ENCODE results near the gene RAB44.

RAB44 gene

DNA sequence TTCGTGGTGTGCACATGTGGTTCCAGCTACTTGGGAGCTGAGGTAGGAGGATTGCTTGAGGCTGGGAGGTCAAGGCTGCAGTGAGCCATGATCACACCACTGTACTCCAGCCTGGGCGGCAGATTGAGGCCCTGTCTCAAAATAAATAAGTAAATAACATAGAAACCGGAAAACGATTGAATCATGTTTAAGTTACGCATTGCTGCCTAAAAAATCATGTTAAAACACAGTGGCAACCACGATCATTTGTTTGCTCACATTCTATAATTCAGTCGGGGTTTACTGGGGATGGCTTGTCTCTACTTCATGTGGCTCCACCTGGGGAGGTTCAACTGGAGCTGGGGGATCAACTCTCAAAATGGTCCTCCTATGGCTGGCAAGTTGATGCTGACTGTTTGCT lies 27.4 kb upstream of the RAB44 start:
- TF ChIP-seq, protein P1, sequence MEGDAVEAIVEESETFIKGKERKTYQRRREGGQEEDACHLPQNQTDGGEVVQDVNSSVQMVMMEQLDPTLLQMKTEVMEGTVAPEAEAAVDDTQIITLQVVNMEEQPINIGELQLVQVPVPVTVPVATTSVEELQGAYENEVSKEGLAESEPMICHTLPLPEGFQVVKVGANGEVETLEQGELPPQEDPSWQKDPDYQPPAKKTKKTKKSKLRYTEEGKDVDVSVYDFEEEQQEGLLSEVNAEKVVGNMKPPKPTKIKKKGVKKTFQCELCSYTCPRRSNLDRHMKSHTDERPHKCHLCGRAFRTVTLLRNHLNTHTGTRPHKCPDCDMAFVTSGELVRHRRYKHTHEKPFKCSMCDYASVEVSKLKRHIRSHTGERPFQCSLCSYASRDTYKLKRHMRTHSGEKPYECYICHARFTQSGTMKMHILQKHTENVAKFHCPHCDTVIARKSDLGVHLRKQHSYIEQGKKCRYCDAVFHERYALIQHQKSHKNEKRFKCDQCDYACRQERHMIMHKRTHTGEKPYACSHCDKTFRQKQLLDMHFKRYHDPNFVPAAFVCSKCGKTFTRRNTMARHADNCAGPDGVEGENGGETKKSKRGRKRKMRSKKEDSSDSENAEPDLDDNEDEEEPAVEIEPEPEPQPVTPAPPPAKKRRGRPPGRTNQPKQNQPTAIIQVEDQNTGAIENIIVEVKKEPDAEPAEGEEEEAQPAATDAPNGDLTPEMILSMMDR (conservative IDR thresholded peaks at IDR 0.05; ENCODE audit: low read length) = no peak
- no peak overlapping the region for H3K4me3 ChIP-seq (ENCODE audit: low read length)

DNA sequence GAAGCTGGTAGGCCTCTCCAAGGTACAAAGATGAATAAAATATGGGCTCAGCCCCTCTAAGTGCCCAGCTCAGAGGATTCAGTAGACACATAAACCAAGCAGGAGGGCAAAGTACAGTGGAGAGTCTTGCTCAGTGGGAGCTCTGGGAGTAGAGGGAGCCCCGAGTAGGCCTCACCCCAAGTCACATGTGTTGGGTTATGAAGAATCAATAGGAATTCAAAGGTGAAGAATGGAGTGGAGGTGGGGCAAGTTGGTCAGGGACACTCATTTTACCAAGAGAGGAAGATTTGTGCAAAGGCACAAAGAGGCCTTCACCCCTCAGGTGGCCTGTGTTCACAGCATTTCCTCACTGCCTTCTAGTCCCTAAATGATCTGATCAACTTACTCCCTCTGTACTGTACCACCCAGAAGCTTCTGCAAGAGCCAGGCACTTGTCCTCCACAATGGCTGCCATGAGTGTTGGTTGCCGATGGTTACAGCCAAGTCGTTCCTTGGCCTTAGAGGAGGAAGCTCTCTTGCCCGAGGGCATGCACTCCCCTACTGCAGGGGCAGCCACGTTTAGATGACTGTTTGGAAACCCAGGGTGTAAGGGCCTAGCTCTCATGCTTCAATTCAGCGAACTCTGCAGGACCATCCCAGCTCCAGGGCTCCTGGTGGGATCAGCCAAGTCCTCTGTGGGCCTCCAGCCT lies 25.8 kb upstream of the RAB44 start:
- TF ChIP-seq, protein P1 (conservative IDR thresholded peaks at IDR 0.05; ENCODE audit: low read length) = no peak
- H3K4me3 ChIP-seq (ENCODE audit: low read length) = no peak overlapping the region

More for the DNA sequence above, 27.4 kb upstream of the RAB44 start:
- no peak for DNase-seq (ENCODE audit: low read depth)

DNA sequence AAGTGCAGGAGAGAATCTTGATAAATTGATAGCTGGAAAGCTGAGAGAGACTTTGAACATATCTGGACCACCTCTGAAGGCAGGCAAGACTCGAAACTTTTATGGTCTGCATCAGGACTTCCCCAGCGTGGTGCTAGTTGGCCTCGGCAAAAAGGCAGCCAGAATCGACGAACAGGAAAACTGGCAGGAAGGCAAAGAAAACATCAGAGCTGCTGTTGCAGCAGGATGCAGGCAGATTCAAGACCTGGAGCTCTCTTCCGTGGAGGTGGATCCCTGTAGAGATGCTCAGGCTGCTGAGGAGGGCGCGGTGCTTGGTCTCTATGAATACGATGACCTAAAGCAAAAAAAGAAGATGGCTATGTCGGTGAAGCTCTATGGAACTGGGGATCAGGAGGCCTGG lies 23.7 kb upstream of the RAB44 start:
- DNase-seq (ENCODE audit: low read depth) = no peak
- TF ChIP-seq, protein P1 (conservative IDR thresholded peaks at IDR 0.05; ENCODE audit: low read length) = no peak
- no peak overlapping the region for H3K4me3 ChIP-seq (ENCODE audit: low read length)

More for the DNA sequence above, 25.8 kb upstream of the RAB44 start:
- no peak for DNase-seq (ENCODE audit: low read depth)

DNA sequence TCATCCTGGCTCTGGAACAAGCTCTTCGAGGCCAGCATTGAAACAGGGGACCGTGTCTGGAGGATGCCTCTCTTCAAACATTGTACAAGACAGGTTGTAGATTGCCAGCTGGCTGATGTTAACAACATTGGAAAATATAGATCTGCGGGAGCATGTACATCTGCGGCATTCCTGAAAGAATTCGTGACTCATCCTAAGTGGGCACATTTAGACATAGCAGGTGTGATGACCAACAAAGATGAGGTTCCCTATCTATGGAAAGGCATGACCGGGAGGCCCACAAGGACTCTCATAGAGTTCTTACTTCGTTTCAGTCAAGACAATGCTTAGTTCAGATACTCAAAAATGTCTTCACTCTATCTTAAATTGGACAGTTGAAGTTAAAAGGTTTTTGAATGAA lies 22.7 kb upstream of the RAB44 start:
- no peak for DNase-seq (ENCODE audit: low read depth)
- TF ChIP-seq, protein P1 (conservative IDR thresholded peaks at IDR 0.05; ENCODE audit: low read length) = no peak
- H3K4me3 ChIP-seq (ENCODE audit: low read length) = no peak overlapping the region

DNA sequence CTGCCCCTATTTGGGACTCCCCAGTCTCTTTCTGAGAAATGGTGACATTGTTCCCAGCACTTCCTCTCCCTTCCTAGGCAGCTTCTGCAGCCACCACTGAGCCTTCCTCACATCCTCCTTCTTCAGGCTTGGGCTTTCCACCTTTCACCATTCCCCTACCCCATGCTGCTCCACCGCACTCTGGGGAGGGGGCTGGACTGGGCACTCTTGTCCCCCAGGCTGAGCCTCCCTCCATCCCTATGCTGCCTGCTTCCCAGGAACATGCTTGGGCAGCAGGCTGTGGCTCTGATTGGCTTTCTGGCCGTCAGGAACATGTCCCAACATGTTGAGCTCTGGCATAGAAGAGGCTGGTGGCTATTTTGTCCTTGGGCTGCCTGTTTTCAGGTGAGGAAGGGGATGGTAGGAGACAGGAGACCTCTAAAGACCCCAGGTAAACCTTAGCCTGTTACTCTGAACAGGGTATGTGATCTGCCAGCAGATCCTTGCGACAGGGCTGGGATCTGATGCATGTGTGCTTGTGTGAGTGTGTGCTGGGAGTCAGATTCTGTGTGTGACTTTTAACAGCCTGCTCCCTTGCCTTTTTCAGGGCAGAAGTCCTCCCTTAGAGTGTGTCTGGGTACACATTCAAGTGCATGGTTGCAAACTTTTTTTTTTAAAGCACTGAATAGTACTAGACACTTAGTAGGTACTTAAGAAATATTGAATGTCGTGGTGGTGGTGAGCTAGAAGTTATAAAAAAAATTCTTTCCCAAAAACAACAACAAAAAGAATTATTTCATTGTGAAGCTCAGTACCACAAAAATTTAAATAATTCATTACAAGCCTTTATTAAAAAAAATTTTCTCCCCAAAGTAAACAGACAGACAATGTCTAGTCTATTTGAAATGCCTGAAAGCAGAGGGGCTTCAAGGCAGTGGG lies 21.2 kb upstream of the RAB44 start:
- peak; percentile 75 for DNase-seq (ENCODE audit: low read depth)
- TF ChIP-seq, protein P1 (conservative IDR thresholded peaks at IDR 0.05; ENCODE audit: low read length) = no peak
- peak overlapping the region; percentile 43 for H3K4me3 ChIP-seq (ENCODE audit: low read length)

DNA sequence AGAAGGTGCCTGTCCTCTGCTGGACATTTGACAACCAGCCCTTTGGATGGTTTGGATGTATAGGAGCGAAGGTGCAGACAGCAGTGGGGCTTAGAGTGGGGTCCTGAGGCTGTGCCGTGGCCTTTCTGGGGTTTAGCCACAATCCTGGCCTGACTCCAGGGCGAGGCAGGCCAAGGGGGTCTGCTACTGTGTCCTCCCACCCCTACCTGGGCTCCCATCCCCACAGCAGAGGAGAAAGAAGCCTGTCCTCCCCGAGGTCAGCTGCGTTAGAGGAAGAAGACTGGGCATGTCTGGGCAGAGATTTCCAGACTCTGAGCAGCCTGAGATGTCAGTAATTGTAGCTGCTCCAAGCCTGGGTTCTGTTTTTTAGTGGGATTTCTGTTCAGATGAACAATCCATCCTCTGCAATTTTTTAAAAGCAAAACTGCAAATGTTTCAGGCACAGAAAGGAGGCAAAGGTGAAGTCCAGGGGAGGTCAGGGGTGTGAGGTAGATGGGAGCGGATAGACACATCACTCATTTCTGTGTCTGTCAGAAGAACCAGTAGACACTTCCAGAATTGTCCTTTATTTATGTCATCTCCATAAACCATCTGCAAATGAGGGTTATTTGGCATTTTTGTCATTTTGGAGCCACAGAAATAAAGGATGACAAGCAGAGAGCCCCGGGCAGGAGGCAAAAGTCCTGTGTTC lies 20.4 kb upstream of the RAB44 start:
- H3K4me3 ChIP-seq (ENCODE audit: low read length) = peak overlapping the region; percentile 43
- DNase-seq (ENCODE audit: low read depth) = peak; percentile 62
- TF ChIP-seq, protein P1 (conservative IDR thresholded peaks at IDR 0.05; ENCODE audit: low read length) = no peak

Measured in AG10803 (cell line).